HEK293 (cell line): ENCODE measurements around the gene GAL3ST3.

Experiments
- CTCF ChIA-PET: fragments of 350-600 bp; formaldehyde crosslinking; extraction: SDS; loops from one replicate; lab custom pipeline; 2021; ENCODE audit warnings: antibody characterized with exemption; lab: Yijun Ruan, JAX
- POLR2A ChIA-PET: fragments of 300-600 bp; formaldehyde crosslinking; extraction: SDS; loops from one replicate; lab custom pipeline; 2020; ENCODE audit warnings: antibody characterized with exemption, inconsistent platforms; lab: Yijun Ruan, JAX
- H3K27ac ChIP-seq: fragments of 200-500 bp; sonication (Bioruptor generic); 2 replicates; pipeline ENCODE4 v1.5.1; 2014; ENCODE audit warnings: low read depth, low read length, control low read depth, inconsistent platforms; ENCODE audit errors: extremely low read depth
- H3K36me3 ChIP-seq, 2 experiments: fragments of 200-500 bp in 1 of 2; sonication (Bioruptor generic) in 1 of 2; 1 replicate in 1 of 2; 2 replicates in 1 of 2; pipeline ENCODE4 v1.5.1; 2014 to 2017; ENCODE audit warnings: inconsistent platforms in 2 of 2, low read length in 2 of 2; ENCODE audit not compliant: control insufficient read depth in 2 of 2, insufficient read depth in 1 of 2
- H3K4me1 ChIP-seq: fragments of 200-500 bp; sonication (Bioruptor generic); 2 replicates; pipeline ENCODE4 v1.5.1; 2014; ENCODE audit warnings: mild to moderate bottlenecking, low read length, inconsistent platforms; ENCODE audit not compliant: control insufficient read depth, insufficient read depth
- H3K4me3 ChIP-seq: 2 replicates; pipeline ENCODE4 v1.5.1; 2011; ENCODE audit warnings: low read depth, mild to moderate bottlenecking, control low read depth, low read length, moderate library complexity
- H3K9me3 ChIP-seq: fragments of 200-500 bp; sonication (Bioruptor generic); 2 replicates; pipeline ENCODE4 v1.5.1; 2014; ENCODE audit warnings: low read depth, low read length, inconsistent platforms; ENCODE audit not compliant: control insufficient read depth, insufficient read depth
- EGR2 ChIP-seq: fragments of 450-650 bp; formaldehyde crosslinking; IDR thresholded peaks from 2 replicates; pipeline ENCODE4 v1.5.1; 2016; ENCODE audit warnings: low read depth, missing biosample characterization, missing genetic modification characterization
- GLI2 ChIP-seq: fragments of 450-650 bp; formaldehyde crosslinking; IDR thresholded peaks from 2 replicates; pipeline ENCODE4; 2017; ENCODE audit warnings: missing biosample characterization, missing genetic modification characterization, low read depth, borderline replicate concordance
- KLF17 ChIP-seq: fragments of 450-650 bp; formaldehyde crosslinking; IDR thresholded peaks from 2 replicates; pipeline ENCODE4 v1.5.1; 2016; ENCODE audit warnings: missing biosample characterization, missing genetic modification characterization
- PRDM1 ChIP-seq: fragments of 450-650 bp; formaldehyde crosslinking; IDR thresholded peaks from 2 replicates; pipeline ENCODE4; 2016; ENCODE audit warnings: missing biosample characterization, missing genetic modification characterization
- PRDM10 ChIP-seq: fragments of 450-650 bp; formaldehyde crosslinking; IDR thresholded peaks from 2 replicates; pipeline ENCODE4 v1.5.1; 2016; ENCODE audit warnings: missing biosample characterization, missing genetic modification characterization
- TCF7L2 ChIP-seq: IDR thresholded peaks from 2 replicates; pipeline ENCODE4 v1.6.1; 2011; ENCODE audit warnings: low read depth, mild to moderate bottlenecking, inconsistent platforms, low read length, moderate library complexity, borderline replicate concordance
- ZFHX2 ChIP-seq: fragments of 450-650 bp; formaldehyde crosslinking; conservative IDR thresholded peaks from 2 replicates; pipeline ENCODE4 v1.5.1; 2016; ENCODE audit warnings: missing biosample characterization, missing genetic modification characterization
- ZNF175 ChIP-seq: fragments of 450-650 bp; formaldehyde crosslinking; IDR thresholded peaks from 2 replicates; pipeline ENCODE4 v1.5.1; 2016; ENCODE audit warnings: missing biosample characterization, missing genetic modification characterization
- ZNF26 ChIP-seq: fragments of 450-650 bp; formaldehyde crosslinking; IDR thresholded peaks from 2 replicates; pipeline ENCODE4 v1.5.1; 2016; ENCODE audit warnings: missing biosample characterization, missing genetic modification characterization
- ZNF280D ChIP-seq: fragments of 450-650 bp; formaldehyde crosslinking; IDR thresholded peaks from 2 replicates; pipeline ENCODE4 v1.5.1; 2016; ENCODE audit warnings: missing biosample characterization, missing genetic modification characterization
- ZNF423 ChIP-seq: fragments of 450-650 bp; formaldehyde crosslinking; IDR thresholded peaks from 2 replicates; pipeline ENCODE4 v1.5.1; 2016; ENCODE audit warnings: missing biosample characterization, missing genetic modification characterization
- ZNF488 ChIP-seq: fragments of 450-650 bp; formaldehyde crosslinking; IDR thresholded peaks from 2 replicates; pipeline ENCODE4 v1.5.1; 2016; ENCODE audit warnings: missing biosample characterization, missing genetic modification characterization
- ZNF596 ChIP-seq: fragments of 450-650 bp; IDR thresholded peaks from 2 replicates; pipeline ENCODE4 v1.5.0; 2018; ENCODE audit warnings: missing biosample characterization, mild to moderate bottlenecking, missing genetic modification characterization, moderate library complexity
- ZNF664 ChIP-seq: fragments of 450-650 bp; formaldehyde crosslinking; IDR thresholded peaks from 2 replicates; pipeline ENCODE4 v1.5.1; 2016; ENCODE audit warnings: missing biosample characterization, missing genetic modification characterization
- ZNF701 ChIP-seq: fragments of 450-650 bp; formaldehyde crosslinking; IDR thresholded peaks from 2 replicates; pipeline ENCODE4 v1.5.1; 2016; ENCODE audit warnings: missing biosample characterization, missing genetic modification characterization
- ZNF776 ChIP-seq: fragments of 450-650 bp; formaldehyde crosslinking; IDR thresholded peaks from 2 replicates; pipeline ENCODE4 v1.5.0; 2017; ENCODE audit warnings: missing biosample characterization, missing genetic modification characterization, borderline replicate concordance

Gene GAL3ST3

GRCh38 chr11:66020618-66021357 is 28.2 kb downstream of the GAL3ST3 start:
- no peak overlapping the region for H3K27ac ChIP-seq
- CTCF ChIA-PET, result interaction anchor here (0.6 kb wide), 1 partner anchor 20 kb away, joined by 4 read pairs; no protein-coding TSS in a partner anchor
- peak; percentile 67 for TF ChIP-seq PRDM10 (tag by site-specific recombination)
- peak; percentile 68 for TF ChIP-seq ZFHX2 (tag by site-specific recombination)
- TF ChIP-seq ZNF596 (tag by site-specific recombination), result no peak
- peak; percentile 41; the same call in 1 of the 2 replicates for TF ChIP-seq EGR2 (tag by site-specific recombination)
- TF ChIP-seq, all 188 proteins: peak for 3
- POLR2A ChIA-PET, result no interaction called here
- Histone ChIP-seq H3K4me3 (no peak overlapping the region), H3K9me3 (no peaks in the 10 kb centered on the region), H3K36me3 (no peaks in the 10 kb centered on the region), H3K4me1 (no peaks in the 10 kb centered on the region)

GRCh38 chr11:66020212-66020611 is 28.7 kb downstream of the GAL3ST3 start:
- no peak overlapping the region for H3K27ac ChIP-seq
- H3K9me3 ChIP-seq, result no peaks in the 10 kb centered on the region
- no peaks in the 10 kb centered on the region for H3K4me1 ChIP-seq
- POLR2A ChIA-PET, result interaction anchor here (0.6 kb wide), 1 partner anchor 11 kb away, joined by 4 read pairs; no protein-coding TSS in a partner anchor
- CTCF ChIA-PET, result interaction anchor here (0.6 kb wide), 1 partner anchor 19 kb away, joined by 4 read pairs; no protein-coding TSS in a partner anchor
- no peak overlapping the region for H3K4me3 ChIP-seq
- no peaks in the 10 kb centered on the region for H3K36me3 ChIP-seq
- TF ChIP-seq ZNF26 (tag by site-specific recombination) (no peak), TCF7L2 (no peak), ZNF664 (tag by site-specific recombination) (no peak), ZNF280D (tag by site-specific recombination) (no peak), ZNF175 (tag by site-specific recombination) (no peak), KLF17 (tag by site-specific recombination) (no peak), GLI2 (tag by site-specific recombination) (no peak), ZNF776 (tag by site-specific recombination) (no peak), ZNF488 (tag by site-specific recombination) (no peak), ZNF701 (tag by site-specific recombination) (no peak), PRDM1 (tag by site-specific recombination) (no peak), ZNF423 (tag by site-specific recombination) (no peak)
